Testis (tissue), 2 donors: ENCODE data around the gene OTUB2.

Source experiments
- POLR2A ChIP-seq: fragments of 450-650 bp; IDR thresholded peaks from one replicate; pipeline ENCODE4 v1.6.1; 2017; ENCODE audit warnings: antibody characterized with exemption, mild to moderate bottlenecking, moderate library complexity
- TF ChIP-seq, protein P1 (sequence below), 3 experiments: fragments of 450-650 bp in 2 of 3; fragments of 200-600 bp in 1 of 3; sonication (generic) in 1 of 3; IDR thresholded peaks; one replicate each; pipeline ENCODE4 v1.5.1; 2016 to 2019; ENCODE audit warnings: antibody characterized with exemption in 3 of 3, mild to moderate bottlenecking in 2 of 3, moderate library complexity in 1 of 3

- TF ChIP-seq, protein P1, sequence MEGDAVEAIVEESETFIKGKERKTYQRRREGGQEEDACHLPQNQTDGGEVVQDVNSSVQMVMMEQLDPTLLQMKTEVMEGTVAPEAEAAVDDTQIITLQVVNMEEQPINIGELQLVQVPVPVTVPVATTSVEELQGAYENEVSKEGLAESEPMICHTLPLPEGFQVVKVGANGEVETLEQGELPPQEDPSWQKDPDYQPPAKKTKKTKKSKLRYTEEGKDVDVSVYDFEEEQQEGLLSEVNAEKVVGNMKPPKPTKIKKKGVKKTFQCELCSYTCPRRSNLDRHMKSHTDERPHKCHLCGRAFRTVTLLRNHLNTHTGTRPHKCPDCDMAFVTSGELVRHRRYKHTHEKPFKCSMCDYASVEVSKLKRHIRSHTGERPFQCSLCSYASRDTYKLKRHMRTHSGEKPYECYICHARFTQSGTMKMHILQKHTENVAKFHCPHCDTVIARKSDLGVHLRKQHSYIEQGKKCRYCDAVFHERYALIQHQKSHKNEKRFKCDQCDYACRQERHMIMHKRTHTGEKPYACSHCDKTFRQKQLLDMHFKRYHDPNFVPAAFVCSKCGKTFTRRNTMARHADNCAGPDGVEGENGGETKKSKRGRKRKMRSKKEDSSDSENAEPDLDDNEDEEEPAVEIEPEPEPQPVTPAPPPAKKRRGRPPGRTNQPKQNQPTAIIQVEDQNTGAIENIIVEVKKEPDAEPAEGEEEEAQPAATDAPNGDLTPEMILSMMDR (IDR thresholded peaks at IDR 0.05): no peak
- TF ChIP-seq POLR2A: no peak
These were observed 48.4 kb downstream of the OTUB2 start for GRCh38 chr14:94074534-94074933.
